ENCODE data around the gene SHE.
A peak's percentile ranks its signal among the peaks of the same experiment; 100 is the strongest.

GRCh38 chr1:154436433-154436832 lies 65.8 kb downstream of the SHE start:
- TF ChIP-seq EP300 (IDR thresholded peaks at IDR 0.05) = no peak
- TF ChIP-seq POLR2AphosphoS5 (IDR thresholded peaks at IDR 0.05) = peak in 2 of 4 donors; percentile 30 to 34

All from sigmoid colon (tissue), 4 donors.